Hepatocyte (in vitro differentiated cells): ENCODE measurements around the gene NR1H4. TPM values are rescaled to one million over a fixed set of nuclear protein-coding genes. Genes with fewer than 3 reads are reported as not detected.

Source experiments
- DNase-seq: peaks from one replicate; pipeline ENCODE4 v3.0.0-alpha.2; 2016; ENCODE audit warnings: low spot score
- H2AFZ ChIP-seq: fragments of 200-600 bp; sonication (generic); 2 replicates; pipeline ENCODE4 v1.6.0; 2016; ENCODE audit warnings: antibody characterized with exemption, mild to moderate bottlenecking
- H3K27ac ChIP-seq: fragments of 200-600 bp; sonication (generic); 2 replicates; pipeline ENCODE4 v1.5.1; 2016; ENCODE audit warnings: mild to moderate bottlenecking
- H3K27me3 ChIP-seq: fragments of 200-600 bp; sonication (generic); 2 replicates; pipeline ENCODE4 v1.6.1; 2016
- H3K36me3 ChIP-seq: fragments of 200-600 bp; sonication (generic); replicated peaks from 2 replicates; pipeline ENCODE4 v1.5.1; 2016; ENCODE audit warnings: low read depth; ENCODE audit not compliant: insufficient read depth
- H3K4me1 ChIP-seq: fragments of 200-600 bp; sonication (generic); 2 replicates; pipeline ENCODE4 v1.5.1; 2016; ENCODE audit warnings: mild to moderate bottlenecking, moderate library complexity; ENCODE audit not compliant: insufficient read depth
- H3K4me2 ChIP-seq: fragments of 200-600 bp; sonication (generic); 2 replicates; pipeline ENCODE4 v1.6.0; 2016
- H3K4me3 ChIP-seq: fragments of 200-600 bp; sonication (generic); 2 replicates; pipeline ENCODE4 v1.5.1; 2016; ENCODE audit warnings: mild to moderate bottlenecking
- H3K79me2 ChIP-seq: fragments of 200-600 bp; sonication (generic); 2 replicates; pipeline ENCODE4 v1.6.0; 2017; ENCODE audit warnings: mild to moderate bottlenecking
- H3K9me2 ChIP-seq: fragments of 200-600 bp; sonication (generic); replicated peaks from 2 replicates; pipeline ENCODE4 v1.6.0; 2017; ENCODE audit warnings: mild to moderate bottlenecking; ENCODE audit not compliant: insufficient read depth
- H3K9me3 ChIP-seq: fragments of 200-600 bp; sonication (generic); 2 replicates; pipeline ENCODE4 v1.5.1; 2016; ENCODE audit warnings: low read depth, mild to moderate bottlenecking
- H4K20me1 ChIP-seq: fragments of 200-600 bp; sonication (generic); 2 replicates; pipeline ENCODE4 v1.6.0; 2016; ENCODE audit warnings: mild to moderate bottlenecking; ENCODE audit not compliant: insufficient read depth, poor library complexity, severe bottlenecking
- EZH2 ChIP-seq: fragments of 200-600 bp; sonication (generic); IDR thresholded peaks from 2 replicates; pipeline ENCODE4 v1.6.1; 2016; ENCODE audit warnings: antibody characterized with exemption, mild to moderate bottlenecking, borderline replicate concordance
- EZH2phosphoT487 ChIP-seq: fragments of 200-600 bp; sonication (generic); IDR thresholded peaks from one replicate; pipeline ENCODE4 v1.6.1; 2018; ENCODE audit warnings: antibody characterized with exemption, mild to moderate bottlenecking, low read depth, moderate library complexity; ENCODE audit not compliant: unreplicated experiment, severe bottlenecking
- WGBS: methylation state at CpG from one replicate; pipeline ENCODE4 v1.1.6; 2016; ENCODE audit warnings: low lambda C conversion rate; ENCODE audit errors: missing lambda C conversion rate; 5-methylcytosine and 5-hydroxymethylcytosine counted together
- polyA plus RNA-seq: library from polyadenylated mRNA; unstranded; fragments of >200 nt; fragmentation: Nextera tagmentation; extraction: Ambion mirVana; gene quantifications from 2 replicates; pipeline ENCODE4 v1.2.1, GENCODE V29; 2016
- total RNA-seq: library from RNA; depleted of rRNA; stranded (reverse); fragments of >200 nt; gene quantifications from 2 replicates; pipeline ENCODE4 v1.2.3, GENCODE V29; 2014
- TF ChIP-seq, protein P1 (sequence below): fragments of 200-600 bp; sonication (generic); IDR thresholded peaks from 2 replicates; pipeline ENCODE4 v1.5.1; 2016; ENCODE audit warnings: antibody characterized with exemption, mild to moderate bottlenecking; ENCODE audit not compliant: poor library complexity

NR1H4 gene
- total and polyA plus RNA-seq, 2 experiments from 2014 or later: 12.4 to 39.0 TPM

- Histone ChIP-seq H3K9me2 (no peaks in the 10 kb centered on the region), H3K79me2 (no peaks in the 10 kb centered on the region), H3K4me3 (no peak overlapping the region), H3K9me3 (no peaks in the 10 kb centered on the region), H3K4me2 (no peak overlapping the region), H3K4me1 (peaks cover 7% of the 10 kb centered on the region), H3K36me3 (no peaks in the 10 kb centered on the region), H4K20me1 (no peaks in the 10 kb centered on the region), H3K27ac (no peak overlapping the region), H3K27me3 (no peaks in the 10 kb centered on the region), H2AFZ (no peak overlapping the region)
- 92% methylated on average over 2 of the region's 2 CpGs for WGBS
- TF ChIP-seq EZH2phosphoT487 (no peak), EZH2 (no peak)
- TF ChIP-seq, protein P1, sequence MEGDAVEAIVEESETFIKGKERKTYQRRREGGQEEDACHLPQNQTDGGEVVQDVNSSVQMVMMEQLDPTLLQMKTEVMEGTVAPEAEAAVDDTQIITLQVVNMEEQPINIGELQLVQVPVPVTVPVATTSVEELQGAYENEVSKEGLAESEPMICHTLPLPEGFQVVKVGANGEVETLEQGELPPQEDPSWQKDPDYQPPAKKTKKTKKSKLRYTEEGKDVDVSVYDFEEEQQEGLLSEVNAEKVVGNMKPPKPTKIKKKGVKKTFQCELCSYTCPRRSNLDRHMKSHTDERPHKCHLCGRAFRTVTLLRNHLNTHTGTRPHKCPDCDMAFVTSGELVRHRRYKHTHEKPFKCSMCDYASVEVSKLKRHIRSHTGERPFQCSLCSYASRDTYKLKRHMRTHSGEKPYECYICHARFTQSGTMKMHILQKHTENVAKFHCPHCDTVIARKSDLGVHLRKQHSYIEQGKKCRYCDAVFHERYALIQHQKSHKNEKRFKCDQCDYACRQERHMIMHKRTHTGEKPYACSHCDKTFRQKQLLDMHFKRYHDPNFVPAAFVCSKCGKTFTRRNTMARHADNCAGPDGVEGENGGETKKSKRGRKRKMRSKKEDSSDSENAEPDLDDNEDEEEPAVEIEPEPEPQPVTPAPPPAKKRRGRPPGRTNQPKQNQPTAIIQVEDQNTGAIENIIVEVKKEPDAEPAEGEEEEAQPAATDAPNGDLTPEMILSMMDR: no peak
- no peak for DNase-seq
Measured at GRCh38 chr12:100494538-100494937, 20.9 kb downstream of the NR1H4 start.

DNA sequence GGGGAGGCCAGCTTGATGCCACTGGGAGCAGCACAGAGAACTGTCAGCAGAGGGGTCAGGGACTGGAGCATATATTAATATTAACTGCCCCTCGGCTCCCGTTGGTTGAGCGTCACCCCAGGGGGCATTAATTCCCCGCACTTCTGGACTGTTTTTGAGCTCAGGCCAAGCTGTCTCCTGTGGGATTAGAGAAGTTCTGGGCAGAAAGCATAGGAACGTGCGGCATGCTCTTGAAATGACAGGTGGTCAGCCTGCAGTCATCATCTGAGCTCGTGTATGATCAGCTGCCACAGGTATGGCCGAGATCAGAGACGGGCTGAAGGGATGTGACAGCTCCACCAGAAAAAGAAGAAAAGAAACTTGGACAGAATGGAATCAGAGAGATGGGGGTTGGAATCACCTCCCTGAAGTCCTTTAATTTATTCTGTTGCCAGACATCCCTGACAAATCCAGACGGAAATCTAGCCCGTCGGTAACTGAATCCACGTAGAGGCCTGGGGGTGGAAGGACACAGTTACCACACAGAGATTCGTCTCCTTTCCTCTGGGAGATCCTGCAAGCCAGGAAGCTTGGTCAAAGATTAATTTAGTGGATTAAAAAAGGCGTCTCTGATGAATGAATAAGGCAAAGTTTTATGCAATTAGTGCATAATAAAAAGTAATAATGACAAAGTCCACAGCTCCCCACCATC is 23.6 kb downstream of the NR1H4 start:
- no peaks in the 10 kb centered on the region for H3K9me2 ChIP-seq
- H3K27me3 ChIP-seq: no peaks in the 10 kb centered on the region
- WGBS: 90% methylated on average over 15 of the region's 15 CpGs
- H3K36me3 ChIP-seq: no peaks in the 10 kb centered on the region
- H3K9me3 ChIP-seq: no peaks in the 10 kb centered on the region
- no peak overlapping the region for H3K27ac ChIP-seq
- peaks cover 11% of the 10 kb centered on the region for H3K4me1 ChIP-seq
- no peak overlapping the region for H3K4me3 ChIP-seq
- DNase-seq: no peak
- no peak overlapping the region for H2AFZ ChIP-seq
- H3K79me2 ChIP-seq: no peaks in the 10 kb centered on the region
- H4K20me1 ChIP-seq: no peaks in the 10 kb centered on the region
- H3K4me2 ChIP-seq: no peak overlapping the region
- TF ChIP-seq EZH2phosphoT487 (no peak), EZH2 (no peak)
- TF ChIP-seq, protein P1: no peak

DNA sequence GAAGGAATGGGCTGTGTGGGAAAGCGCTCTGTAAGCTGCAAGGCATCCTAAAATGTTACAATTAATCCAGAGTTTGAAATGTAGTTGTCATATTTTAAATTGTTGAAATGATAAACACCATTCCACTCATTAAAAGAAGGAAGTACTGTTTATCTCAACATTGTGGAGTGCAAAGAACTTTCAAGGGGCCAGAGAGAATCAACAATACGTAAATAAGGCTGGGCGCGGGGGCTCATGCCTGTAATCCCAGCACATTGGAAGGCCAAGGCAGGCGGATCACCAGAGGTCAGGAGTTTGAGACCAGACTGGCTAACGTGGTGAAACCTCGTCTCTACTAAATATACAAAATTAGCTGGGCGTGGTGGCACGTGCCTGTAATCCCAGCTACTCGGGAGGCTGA is 24.5 kb downstream of the NR1H4 start:
- no peak overlapping the region for H3K4me2 ChIP-seq
- H3K9me2 ChIP-seq: no peaks in the 10 kb centered on the region
- H3K27ac ChIP-seq: no peak overlapping the region
- no peak for TF ChIP-seq EZH2phosphoT487
- no peak for TF ChIP-seq EZH2
- TF ChIP-seq, protein P1: no peak
- H3K36me3 ChIP-seq: no peaks in the 10 kb centered on the region
- H3K79me2 ChIP-seq: no peaks in the 10 kb centered on the region
- H2AFZ ChIP-seq: no peak overlapping the region
- no peaks in the 10 kb centered on the region for H3K9me3 ChIP-seq
- no peaks in the 10 kb centered on the region for H4K20me1 ChIP-seq
- no peak overlapping the region for H3K4me3 ChIP-seq
- DNase-seq: no peak
- WGBS: 94% methylated on average over 10 of the region's 10 CpGs
- peaks cover 11% of the 10 kb centered on the region for H3K4me1 ChIP-seq
- no peaks in the 10 kb centered on the region for H3K27me3 ChIP-seq
